Activated CD8-positive, alpha-beta memory T cell treated with anti-CD3 and anti-CD28 coated beads, Interleukin-2, amount 50 U/mL, for 1 hour (primary cell): Measurements from ENCODE around the gene ACO2.
"Not testable (repeated sequence)": the region's sequence is repeated elsewhere in the genome, so short reads cannot be mapped to it uniquely, and the experiment has no call there.

Source experiments
- DNase-seq: peaks from one replicate; pipeline ENCODE4 v3.0.0-alpha.2; 2020; ENCODE audit errors: extremely low read depth

The ACO2 gene

GRCh38 chr22:41568811-41569210 lies 99.9 kb downstream of the ACO2 start:
- no peak for DNase-seq

GRCh38 chr22:41570221-41570620 lies 101.3 kb downstream of the ACO2 start:
- no peak for DNase-seq

- DNase-seq, result no peak
Measured at GRCh38 chr22:41571786-41572185, 102.9 kb downstream of the ACO2 start.

DNA sequence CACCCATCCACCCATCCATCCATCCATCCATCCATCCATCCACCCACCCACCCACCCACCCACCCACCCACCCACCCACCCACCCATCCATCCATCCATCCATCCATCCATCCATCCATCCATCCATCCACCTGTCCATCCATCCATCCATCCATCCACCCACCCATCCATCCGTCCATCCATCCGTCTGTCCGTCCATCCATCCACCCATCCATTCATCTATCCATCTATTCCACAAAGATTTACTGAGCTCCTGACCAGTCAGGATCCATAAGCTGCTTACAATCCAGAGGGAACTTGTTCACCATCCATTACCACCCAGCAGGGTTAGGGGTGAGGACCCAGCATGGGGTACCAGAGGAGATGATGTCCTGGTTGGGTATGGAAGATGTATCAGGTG lies 103.4 kb downstream of the ACO2 start:
- DNase-seq, result not testable (repeated sequence)

- DNase-seq, result no peak
Measured at GRCh38 chr22:41573677-41574076, 104.8 kb downstream of the ACO2 start.

- DNase-seq, result no peak
Measured at GRCh38 chr22:41574847-41575381, 106.0 kb downstream of the ACO2 start.

- DNase-seq, result no peak
Measured at GRCh38 chr22:41575533-41575932, 106.6 kb downstream of the ACO2 start.

GRCh38 chr22:41576877-41577276 lies 108.0 kb downstream of the ACO2 start:
- no peak for DNase-seq

DNA sequence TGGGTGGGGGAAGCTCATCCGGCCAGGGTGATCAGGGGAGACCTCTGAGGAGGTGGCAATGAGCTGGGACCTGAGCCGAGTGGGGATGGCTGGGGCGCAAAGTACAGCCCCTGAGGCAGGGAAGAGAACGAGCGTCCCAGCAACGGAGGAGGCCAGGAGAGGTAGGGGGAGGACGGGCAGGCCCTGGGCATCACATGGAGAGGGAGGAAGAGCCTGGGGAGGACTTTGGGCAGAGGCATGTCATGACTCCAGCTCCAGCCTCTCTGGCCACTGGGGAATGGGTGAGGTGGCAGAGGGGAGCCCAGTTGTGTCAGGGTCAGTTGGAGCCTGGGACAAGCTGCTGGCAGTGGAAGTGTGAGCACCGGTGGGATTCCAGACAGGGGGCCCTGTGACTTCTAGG lies 109.2 kb downstream of the ACO2 start:
- DNase-seq, result no peak
